Right hindlimb (tissue), 1 donor: ENCODE results near the gene ADAM8.
"Not testable (repeated sequence)": the region's sequence is repeated elsewhere in the genome, so short reads cannot be mapped to it uniquely, and the experiment has no call there.

ENCODE experiments used
- DNase-seq: peaks from one replicate; pipeline ENCODE4 v3.0.0-alpha.2; 2018

Gene ADAM8

GRCh38 chr10:133229265-133230043 is 47.2 kb downstream of the ADAM8 start:
- DNase-seq, result no peak

- no peak for DNase-seq
Observed at GRCh38 chr10:133227256-133227655, 49.4 kb downstream of the ADAM8 start.

- no peak for DNase-seq
Observed at GRCh38 chr10:133226251-133226808, 50.3 kb downstream of the ADAM8 start.

- DNase-seq, result no peak
Observed at GRCh38 chr10:133225707-133226191, 50.9 kb downstream of the ADAM8 start.

- DNase-seq, result no peak
Observed at GRCh38 chr10:133224756-133225372, 51.8 kb downstream of the ADAM8 start.

GRCh38 chr10:133224076-133224475 is 52.6 kb downstream of the ADAM8 start:
- DNase-seq, result no peak

- not testable (repeated sequence) for DNase-seq
Observed at GRCh38 chr10:133221756-133222155, 54.9 kb downstream of the ADAM8 start.

- DNase-seq, result no peak
Observed at GRCh38 chr10:133221331-133221730, 55.3 kb downstream of the ADAM8 start.

GRCh38 chr10:133219782-133220181 is 56.9 kb downstream of the ADAM8 start:
- no peak for DNase-seq

GRCh38 chr10:133218891-133219290 is 57.8 kb downstream of the ADAM8 start:
- DNase-seq, result no peak

GRCh38 chr10:133217800-133218589 is 58.7 kb downstream of the ADAM8 start:
- DNase-seq, result no peak

GRCh38 chr10:133216776-133217175 is 59.9 kb downstream of the ADAM8 start:
- DNase-seq, result no peak

GRCh38 chr10:133215586-133215985 is 61.1 kb downstream of the ADAM8 start:
- no peak for DNase-seq

- DNase-seq, result no peak
Observed at GRCh38 chr10:133214468-133215410, 61.9 kb downstream of the ADAM8 start.

- DNase-seq, result no peak
Observed at GRCh38 chr10:133213641-133214467, 62.8 kb downstream of the ADAM8 start.

GRCh38 chr10:133212853-133213494 is 63.7 kb downstream of the ADAM8 start:
- no peak for DNase-seq
